ENCODE data around the gene LILRB5. TPM values are rescaled to one million over a fixed set of nuclear protein-coding genes. Genes with fewer than 3 reads are reported as not detected.
"Not testable (repeated sequence)": the region's sequence is repeated elsewhere in the genome, so short reads cannot be mapped to it uniquely, and the experiment has no call there.

Gene LILRB5
- total and polyA plus RNA-seq, 4 donors, result 0.84 to 4.0 (median 2.4) TPM

DNA sequence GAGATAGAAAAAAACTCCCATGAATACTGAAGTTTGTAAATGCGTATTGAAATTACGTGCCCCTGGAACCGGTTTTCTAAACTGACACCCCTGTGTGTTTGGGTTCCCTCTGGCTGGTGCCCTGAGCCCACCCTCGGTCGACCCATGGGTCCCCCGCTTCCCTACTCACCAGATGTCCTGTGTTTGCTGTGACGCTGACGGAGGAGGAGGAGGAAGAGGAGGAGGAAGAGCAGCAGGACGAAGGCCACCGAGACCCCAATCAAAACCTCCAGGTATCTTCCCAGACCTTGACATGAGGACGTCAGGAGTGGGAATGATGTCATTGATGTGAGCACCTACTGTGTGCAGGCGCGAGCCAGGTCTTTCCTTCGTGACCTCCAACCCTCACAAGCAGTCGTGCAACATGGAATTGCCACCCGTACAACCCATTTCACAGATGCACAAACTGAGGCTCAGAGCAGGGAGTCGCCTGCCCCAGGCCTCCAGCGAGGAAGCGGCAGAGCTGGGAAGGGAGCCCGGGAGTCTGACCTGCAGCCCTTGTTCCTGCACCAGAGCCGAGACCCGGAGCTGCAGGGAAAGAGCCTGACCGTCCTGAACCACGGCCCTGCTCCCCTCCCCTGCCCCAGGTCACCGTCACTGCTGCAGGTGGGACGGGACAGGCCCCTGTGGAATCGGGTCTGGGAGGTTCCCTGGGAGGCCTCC lies 38.0 kb downstream of the LILRB5 start:
- H3K27ac ChIP-seq (ENCODE audit: low read depth, low read length), result no peak overlapping the region
- no peaks in the 10 kb centered on the region for H3K4me1 ChIP-seq (ENCODE audit: control insufficient read depth, insufficient read depth, low read length)
- no peaks in the 10 kb centered on the region for H3K9me3 ChIP-seq (ENCODE audit: control insufficient read depth, insufficient read depth, low read length)
- no peak overlapping the region for H3K4me3 ChIP-seq (ENCODE audit: low read depth, low read length)
- no peaks in the 10 kb centered on the region for H3K27me3 ChIP-seq (ENCODE audit: control insufficient read depth, insufficient read depth, low read length)
- H3K36me3 ChIP-seq (ENCODE audit: control insufficient read depth, insufficient read depth, low read length), result peaks cover 8% of the 10 kb centered on the region
- no peak for DNase-seq (ENCODE audit: low read depth in 4 of 6, low spot score in 6 of 6)
- WGBS (ENCODE audit: insufficient coverage), result 90% methylated on average over 19 of the region's 27 CpGs

GRCh38 chr19:54218259-54218658 lies 38.8 kb downstream of the LILRB5 start:
- no peak for DNase-seq (ENCODE audit: low read depth in 4 of 6, low spot score in 6 of 6)
- H3K27ac ChIP-seq (ENCODE audit: low read depth, low read length), result no peak overlapping the region
- no peaks in the 10 kb centered on the region for H3K27me3 ChIP-seq (ENCODE audit: control insufficient read depth, insufficient read depth, low read length)
- H3K36me3 ChIP-seq (ENCODE audit: control insufficient read depth, insufficient read depth, low read length), result peaks cover 8% of the 10 kb centered on the region
- WGBS (ENCODE audit: insufficient coverage), result 72% methylated on average over 8 of the region's 8 CpGs
- no peaks in the 10 kb centered on the region for H3K4me1 ChIP-seq (ENCODE audit: control insufficient read depth, insufficient read depth, low read length)
- no peaks in the 10 kb centered on the region for H3K9me3 ChIP-seq (ENCODE audit: control insufficient read depth, insufficient read depth, low read length)
- no peak overlapping the region for H3K4me3 ChIP-seq (ENCODE audit: low read depth, low read length)

DNA sequence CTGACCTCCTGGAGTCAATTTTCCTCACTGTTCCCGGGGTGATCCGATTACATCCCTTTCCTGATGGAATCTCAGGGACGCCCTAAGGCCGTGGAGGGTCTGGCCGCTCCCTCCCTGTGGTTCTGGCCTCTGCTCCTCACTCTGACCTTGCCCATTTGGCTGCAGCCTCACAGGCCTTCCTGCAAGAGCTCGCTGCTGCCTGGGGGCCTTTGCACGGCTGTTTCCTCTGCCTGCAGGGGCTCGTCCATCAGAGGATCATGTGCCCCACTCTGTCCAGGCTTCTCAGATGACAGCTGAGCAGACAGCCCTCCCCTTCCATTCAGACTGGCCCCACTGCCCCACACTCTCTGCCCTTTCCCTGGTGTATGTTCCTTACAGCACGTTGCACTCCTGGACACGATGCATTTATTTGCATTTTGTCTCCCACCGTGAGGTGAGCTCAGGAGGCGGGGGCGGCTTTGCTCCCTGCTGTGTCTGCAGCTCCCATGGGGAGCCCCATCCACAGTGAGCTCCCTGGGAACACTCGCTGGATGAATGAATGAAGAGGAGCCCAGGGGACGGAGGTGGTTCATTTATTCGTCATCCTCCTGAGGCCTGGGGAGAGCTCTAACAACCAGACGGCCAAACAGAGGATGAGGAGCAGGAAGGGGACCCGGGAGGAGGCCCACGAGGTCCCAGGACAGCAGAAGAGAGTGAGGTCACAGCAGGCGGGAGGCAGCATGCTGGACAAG lies 39.4 kb downstream of the LILRB5 start:
- H3K36me3 ChIP-seq (ENCODE audit: control insufficient read depth, insufficient read depth, low read length); H3K27ac ChIP-seq (ENCODE audit: low read depth, low read length); H3K27me3 ChIP-seq (ENCODE audit: control insufficient read depth, insufficient read depth, low read length); DNase-seq (ENCODE audit: low read depth in 4 of 6, low spot score in 6 of 6); H3K4me3 ChIP-seq (ENCODE audit: low read depth, low read length); H3K4me1 ChIP-seq (ENCODE audit: control insufficient read depth, insufficient read depth, low read length); H3K9me3 ChIP-seq (ENCODE audit: control insufficient read depth, insufficient read depth, low read length): not testable (repeated sequence)
- 36% methylated on average over 9 of the region's 20 CpGs for WGBS (ENCODE audit: insufficient coverage)

DNA sequence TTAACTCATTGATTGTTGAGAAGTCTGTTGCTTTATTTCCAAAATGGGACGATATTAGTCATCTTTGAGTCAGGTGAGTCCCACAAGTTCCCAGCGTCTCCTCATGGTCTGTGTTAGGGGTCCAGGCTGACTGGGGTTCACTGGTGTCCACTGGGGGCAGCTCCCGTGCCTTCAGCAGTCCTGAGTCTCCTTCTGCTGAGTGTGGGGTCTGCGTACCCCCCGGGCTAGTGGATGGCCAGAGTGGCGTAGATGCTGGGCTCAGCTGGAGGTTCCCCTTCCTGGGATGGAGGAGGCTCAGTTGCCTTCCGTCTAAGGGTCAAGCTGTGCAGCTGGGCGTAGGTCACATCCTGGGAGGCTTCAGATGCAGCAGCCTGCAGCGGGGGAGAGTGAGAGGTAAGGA lies 40.2 kb downstream of the LILRB5 start:
- WGBS (ENCODE audit: insufficient coverage), result 71% methylated on average over 8 of the region's 9 CpGs
- Histone ChIP-seq H3K36me3 (ENCODE audit: control insufficient read depth, insufficient read depth, low read length) (peaks cover 8% of the 10 kb centered on the region), H3K27ac (ENCODE audit: low read depth, low read length) (no peak overlapping the region), H3K9me3 (ENCODE audit: control insufficient read depth, insufficient read depth, low read length) (no peaks in the 10 kb centered on the region), H3K4me1 (ENCODE audit: control insufficient read depth, insufficient read depth, low read length) (no peaks in the 10 kb centered on the region), H3K27me3 (ENCODE audit: control insufficient read depth, insufficient read depth, low read length) (no peaks in the 10 kb centered on the region), H3K4me3 (ENCODE audit: low read depth, low read length) (no peak overlapping the region)
- no peak for DNase-seq (ENCODE audit: low read depth in 4 of 6, low spot score in 6 of 6)

DNA sequence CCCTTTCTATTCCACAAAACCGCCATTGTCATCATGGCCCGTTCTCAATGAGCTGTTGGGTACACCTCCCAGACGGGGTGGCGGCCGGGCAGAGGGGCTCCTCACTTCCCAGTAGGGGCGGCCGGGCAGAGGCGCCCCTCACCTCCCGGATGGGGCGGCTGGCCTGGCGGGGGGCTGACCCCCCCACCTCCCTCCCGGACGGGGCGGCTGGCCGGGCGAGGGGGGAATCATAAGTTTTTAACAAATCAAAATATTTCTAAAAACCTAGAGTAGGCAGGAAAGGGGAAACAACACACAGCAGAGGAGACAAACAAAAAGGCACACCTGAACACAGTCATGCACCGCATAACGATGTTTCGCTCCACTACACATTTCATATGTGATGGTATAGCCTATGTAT lies 42.3 kb downstream of the LILRB5 start:
- H3K27ac ChIP-seq (ENCODE audit: low read depth, low read length); H3K4me3 ChIP-seq (ENCODE audit: low read depth, low read length); H3K4me1 ChIP-seq (ENCODE audit: control insufficient read depth, insufficient read depth, low read length); H3K27me3 ChIP-seq (ENCODE audit: control insufficient read depth, insufficient read depth, low read length); H3K9me3 ChIP-seq (ENCODE audit: control insufficient read depth, insufficient read depth, low read length); H3K36me3 ChIP-seq (ENCODE audit: control insufficient read depth, insufficient read depth, low read length); DNase-seq (ENCODE audit: low read depth in 4 of 6, low spot score in 6 of 6): not testable (repeated sequence)
- no CpG with 5 or more reads among the region's 19 CpGs for WGBS (ENCODE audit: insufficient coverage)

GRCh38 chr19:54214217-54214616 lies 42.9 kb downstream of the LILRB5 start:
- no CpG with 5 or more reads among the region's 5 CpGs for WGBS (ENCODE audit: insufficient coverage)
- H3K27ac ChIP-seq (ENCODE audit: low read depth, low read length); H3K4me3 ChIP-seq (ENCODE audit: low read depth, low read length): not testable (repeated sequence)

DNA sequence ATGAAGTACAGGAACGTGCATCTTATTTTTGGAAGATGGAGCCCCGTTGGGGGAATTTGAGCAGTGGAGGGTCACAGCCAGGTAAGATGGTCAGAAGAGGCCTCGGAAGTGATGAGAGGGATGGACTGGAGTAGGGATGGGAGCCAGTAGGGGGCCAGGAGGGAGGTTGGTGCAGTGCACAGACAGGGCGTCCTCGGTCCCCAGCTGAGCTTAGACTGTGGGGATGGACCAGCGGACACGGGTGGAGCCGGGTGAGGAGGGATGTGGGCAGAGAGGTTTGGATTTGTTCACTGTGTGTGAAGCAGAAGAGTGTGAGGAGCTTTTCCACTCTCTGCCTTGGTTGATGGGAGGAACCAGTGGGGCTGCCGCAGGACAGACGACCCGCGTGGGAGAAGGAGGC lies 45.8 kb downstream of the LILRB5 start:
- peaks cover 35% of the 10 kb centered on the region for H3K36me3 ChIP-seq (ENCODE audit: control insufficient read depth, insufficient read depth, low read length)
- H3K27ac ChIP-seq (ENCODE audit: low read depth, low read length), result no peak overlapping the region

More at GRCh38 chr19:54214217-54214616, 42.9 kb downstream of the LILRB5 start:
- H3K27me3 ChIP-seq (ENCODE audit: control insufficient read depth, insufficient read depth, low read length); H3K9me3 ChIP-seq (ENCODE audit: control insufficient read depth, insufficient read depth, low read length); DNase-seq (ENCODE audit: low read depth in 4 of 6, low spot score in 6 of 6): not testable (repeated sequence)
- peaks cover 10% of the 10 kb centered on the region for H3K36me3 ChIP-seq (ENCODE audit: control insufficient read depth, insufficient read depth, low read length)
- peaks cover 11% of the 10 kb centered on the region for H3K4me1 ChIP-seq (ENCODE audit: control insufficient read depth, insufficient read depth, low read length)

DNA sequence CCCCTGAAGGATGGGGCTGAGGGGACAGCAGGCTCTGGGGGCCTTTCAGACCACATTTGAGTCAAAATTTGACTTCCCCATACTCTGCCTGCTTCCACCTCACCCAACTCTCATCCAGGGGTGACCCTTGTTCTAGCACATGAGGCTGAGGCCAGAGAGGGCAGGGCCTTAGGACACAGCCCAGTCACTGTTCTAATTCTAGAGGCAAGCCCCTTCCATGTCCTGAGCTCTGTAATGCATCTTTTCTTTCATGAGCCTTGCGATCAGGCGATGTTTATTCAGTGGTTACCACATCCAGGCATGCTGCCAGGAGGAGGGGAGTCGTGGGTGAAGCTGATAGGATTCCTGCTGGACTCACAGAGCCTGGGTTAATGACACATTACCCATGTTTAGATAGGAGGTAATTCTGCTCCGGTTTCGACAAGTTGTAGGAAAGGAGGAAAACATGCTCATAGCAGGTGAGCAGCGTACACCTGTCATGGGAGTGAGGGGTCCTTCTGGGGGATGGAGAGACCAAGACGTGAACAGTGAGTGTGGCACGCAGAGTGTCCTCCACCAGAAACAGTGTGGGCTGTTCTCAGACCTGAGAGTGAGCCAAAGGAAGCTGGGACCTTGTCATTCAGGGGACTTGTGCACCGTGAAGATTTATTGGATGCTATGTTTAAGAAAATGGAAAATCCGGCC lies 47.1 kb downstream of the LILRB5 start:
- no peaks in the 10 kb centered on the region for H3K9me3 ChIP-seq (ENCODE audit: control insufficient read depth, insufficient read depth, low read length)
- peak overlapping the region; percentile 71 for H3K27ac ChIP-seq (ENCODE audit: low read depth, low read length)
- H3K27me3 ChIP-seq (ENCODE audit: control insufficient read depth, insufficient read depth, low read length), result no peaks in the 10 kb centered on the region
- peaks cover 46% of the 10 kb centered on the region for H3K36me3 ChIP-seq (ENCODE audit: control insufficient read depth, insufficient read depth, low read length)
- 58% methylated on average over 6 of the region's 10 CpGs for WGBS (ENCODE audit: insufficient coverage)
- H3K4me1 ChIP-seq (ENCODE audit: control insufficient read depth, insufficient read depth, low read length), result peaks cover 20% of the 10 kb centered on the region
- peak in 3 of 6 donors; percentile 59 to 87 (median 84) for DNase-seq (ENCODE audit: low read depth in 4 of 6, low spot score in 6 of 6)
- H3K4me3 ChIP-seq (ENCODE audit: low read depth, low read length), result no peak overlapping the region

More for the DNA sequence above, 45.8 kb downstream of the LILRB5 start:
- Histone ChIP-seq H3K27me3 (ENCODE audit: control insufficient read depth, insufficient read depth, low read length) (no peaks in the 10 kb centered on the region), H3K9me3 (ENCODE audit: control insufficient read depth, insufficient read depth, low read length) (no peaks in the 10 kb centered on the region), H3K4me1 (ENCODE audit: control insufficient read depth, insufficient read depth, low read length) (peaks cover 20% of the 10 kb centered on the region), H3K4me3 (ENCODE audit: low read depth, low read length) (no peak overlapping the region)
- 94% methylated on average over 12 of the region's 12 CpGs for WGBS (ENCODE audit: insufficient coverage)
- DNase-seq (ENCODE audit: low read depth in 4 of 6, low spot score in 6 of 6), result no peak

- H3K4me3 ChIP-seq (ENCODE audit: low read depth, low read length), result no peak overlapping the region
- H3K27ac ChIP-seq (ENCODE audit: low read depth, low read length), result peak overlapping the region; percentile 71
- H3K4me1 ChIP-seq (ENCODE audit: control insufficient read depth, insufficient read depth, low read length), result peaks cover 20% of the 10 kb centered on the region
- no peaks in the 10 kb centered on the region for H3K9me3 ChIP-seq (ENCODE audit: control insufficient read depth, insufficient read depth, low read length)
- H3K36me3 ChIP-seq (ENCODE audit: control insufficient read depth, insufficient read depth, low read length), result peaks cover 51% of the 10 kb centered on the region
- no peak for DNase-seq (ENCODE audit: low read depth in 4 of 6, low spot score in 6 of 6)
- 41% methylated on average over 22 of the region's 24 CpGs for WGBS (ENCODE audit: insufficient coverage)
- H3K27me3 ChIP-seq (ENCODE audit: control insufficient read depth, insufficient read depth, low read length), result no peaks in the 10 kb centered on the region
Observed at GRCh38 chr19:54209058-54209810, 47.8 kb downstream of the LILRB5 start.

Data from spinal cord (tissue), 10 donors.